HFF-Myc (cell line): ENCODE measurements around the gene GJB3.

Experiments used
- DNase-seq: peaks from one replicate; pipeline ENCODE4 v3.0.0-alpha.2; 2011; ENCODE audit warnings: low read depth; ENCODE audit errors: extremely low read depth
- H3K4me3 ChIP-seq: replicated peaks from 2 replicates; pipeline ENCODE4 v1.5.1; 2011; ENCODE audit warnings: low read depth, mild to moderate bottlenecking, control low read depth, low read length
- CTCF ChIP-seq: IDR thresholded peaks from 2 replicates; pipeline ENCODE4 v1.5.1; 2012; ENCODE audit warnings: mild to moderate bottlenecking, low read depth, low read length, control low read depth; ENCODE audit errors: missing control alignments

Gene GJB3

GRCh38 chr1:34779005-34779404, 2.0 kb upstream of the GJB3 start:
- TF ChIP-seq CTCF: no peak
- no peak for DNase-seq
- no peak overlapping the region for H3K4me3 ChIP-seq

GRCh38 chr1:34779526-34779925, 1.5 kb upstream of the GJB3 start:
- TF ChIP-seq CTCF: no peak
- no peak overlapping the region for H3K4me3 ChIP-seq
- DNase-seq: no peak

- DNase-seq: no peak
- no peak for TF ChIP-seq CTCF
- no peak overlapping the region for H3K4me3 ChIP-seq
These were observed 1.1 kb upstream of the GJB3 start for GRCh38 chr1:34779962-34780361.

- TF ChIP-seq CTCF: no peak
- H3K4me3 ChIP-seq: no peak overlapping the region
These were observed 486 bp upstream of the GJB3 start for GRCh38 chr1:34780528-34780927.

GRCh38 chr1:34781844-34782391, 904 bp downstream of the GJB3 start:
- no peak for TF ChIP-seq CTCF
- H3K4me3 ChIP-seq: no peak overlapping the region
- no peak for DNase-seq

More at GRCh38 chr1:34780528-34780927, 486 bp upstream of the GJB3 start:
- no peak for DNase-seq

- TF ChIP-seq CTCF: no peak
- no peak overlapping the region for H3K4me3 ChIP-seq
- DNase-seq: no peak
These were observed 3.8 kb downstream of the GJB3 start for GRCh38 chr1:34784751-34785221.

- H3K4me3 ChIP-seq: no peak overlapping the region
- TF ChIP-seq CTCF: no peak
- no peak for DNase-seq
These were observed 4.3 kb downstream of the GJB3 start for GRCh38 chr1:34785231-34785874.
